ENCODE data around the gene SLC8A3. TPM values are rescaled to one million over a fixed set of nuclear protein-coding genes. Genes with fewer than 3 reads are reported as not detected.

Gene SLC8A3
- total and polyA plus RNA-seq, 2 donors from 2014 or later, result 0.98 TPM; not detected in 1

- intact Hi-C loops (cut with DNase I), result no loop called here
- H3K4me3 ChIP-seq (ENCODE audit: low read length in 3 of 3), result no peak overlapping the region
- DNase-seq, result no peak
- no peak overlapping the region for H3K9ac ChIP-seq (ENCODE audit: low read length in 3 of 3)
- no peak overlapping the region for H3K27ac ChIP-seq (ENCODE audit: low read depth in 2 of 2, low read length in 2 of 2)
- FAIRE-seq, result no peak
- no peak for TF ChIP-seq CTCF (IDR thresholded peaks at IDR 0.05; ENCODE audit: borderline replicate concordance, extremely low read depth, insufficient read depth)
- H3K4me1 ChIP-seq (ENCODE audit: control insufficient read depth in 2 of 3, insufficient read depth in 2 of 3, low read depth in 1 of 3, low read length in 3 of 3), result no peaks in the 10 kb centered on the region
- H3K9me3 ChIP-seq (ENCODE audit: control insufficient read depth in 2 of 3, insufficient read depth in 1 of 3, low read length in 3 of 3), result no peaks in the 10 kb centered on the region
- H3K36me3 ChIP-seq (ENCODE audit: control insufficient read depth in 2 of 3, insufficient read depth in 3 of 3, low read length in 3 of 3), result no peaks in the 10 kb centered on the region
- H3K27me3 ChIP-seq (ENCODE audit: control insufficient read depth, insufficient read depth, low read length), result no peaks in the 10 kb centered on the region
Observed at GRCh38 chr14:70177081-70177800, 11.5 kb downstream of the SLC8A3 start.

GRCh38 chr14:70173569-70173968 is 15.2 kb downstream of the SLC8A3 start:
- Histone ChIP-seq H3K4me3 (ENCODE audit: low read length in 3 of 3) (no peak overlapping the region), H3K27ac (ENCODE audit: low read depth in 2 of 2, low read length in 2 of 2) (no peak overlapping the region), H3K9ac (ENCODE audit: low read length in 3 of 3) (no peak overlapping the region), H3K9me3 (ENCODE audit: control insufficient read depth in 2 of 3, insufficient read depth in 1 of 3, low read length in 3 of 3) (no peaks in the 10 kb centered on the region), H3K36me3 (ENCODE audit: control insufficient read depth in 2 of 3, insufficient read depth in 3 of 3, low read length in 3 of 3) (no peaks in the 10 kb centered on the region), H3K4me1 (ENCODE audit: control insufficient read depth in 2 of 3, insufficient read depth in 2 of 3, low read depth in 1 of 3, low read length in 3 of 3) (no peaks in the 10 kb centered on the region), H3K27me3 (ENCODE audit: control insufficient read depth, insufficient read depth, low read length) (no peaks in the 10 kb centered on the region)
- no peak for TF ChIP-seq CTCF (IDR thresholded peaks at IDR 0.05; ENCODE audit: borderline replicate concordance, extremely low read depth, insufficient read depth)
- intact Hi-C loops (cut with DNase I), result no loop called here
- no peak for FAIRE-seq
- no peak for DNase-seq

- intact Hi-C loops (cut with DNase I), result no loop called here
- DNase-seq (no peak), FAIRE-seq (no peak)
- TF ChIP-seq CTCF (IDR thresholded peaks at IDR 0.05; ENCODE audit: borderline replicate concordance, extremely low read depth, insufficient read depth), result no peak
- Histone ChIP-seq H3K36me3 (ENCODE audit: control insufficient read depth in 2 of 3, insufficient read depth in 3 of 3, low read length in 3 of 3) (no peaks in the 10 kb centered on the region), H3K4me1 (ENCODE audit: control insufficient read depth in 2 of 3, insufficient read depth in 2 of 3, low read depth in 1 of 3, low read length in 3 of 3) (no peaks in the 10 kb centered on the region), H3K9ac (ENCODE audit: low read length in 3 of 3) (no peak overlapping the region), H3K9me3 (ENCODE audit: control insufficient read depth in 2 of 3, insufficient read depth in 1 of 3, low read length in 3 of 3) (no peaks in the 10 kb centered on the region), H3K4me3 (ENCODE audit: low read length in 3 of 3) (no peak overlapping the region), H3K27me3 (ENCODE audit: control insufficient read depth, insufficient read depth, low read length) (no peaks in the 10 kb centered on the region), H3K27ac (ENCODE audit: low read depth in 2 of 2, low read length in 2 of 2) (no peak overlapping the region)
Observed at GRCh38 chr14:70171726-70172125, 17.0 kb downstream of the SLC8A3 start.

GRCh38 chr14:70170976-70171375 is 17.8 kb downstream of the SLC8A3 start:
- Histone ChIP-seq H3K9me3 (ENCODE audit: control insufficient read depth in 2 of 3, insufficient read depth in 1 of 3, low read length in 3 of 3) (no peaks in the 10 kb centered on the region), H3K27ac (ENCODE audit: low read depth in 2 of 2, low read length in 2 of 2) (no peak overlapping the region), H3K9ac (ENCODE audit: low read length in 3 of 3) (no peak overlapping the region), H3K27me3 (ENCODE audit: control insufficient read depth, insufficient read depth, low read length) (no peaks in the 10 kb centered on the region), H3K4me1 (ENCODE audit: control insufficient read depth in 2 of 3, insufficient read depth in 2 of 3, low read depth in 1 of 3, low read length in 3 of 3) (no peaks in the 10 kb centered on the region), H3K36me3 (ENCODE audit: control insufficient read depth in 2 of 3, insufficient read depth in 3 of 3, low read length in 3 of 3) (no peaks in the 10 kb centered on the region), H3K4me3 (ENCODE audit: low read length in 3 of 3) (no peak overlapping the region)
- intact Hi-C loops (cut with DNase I), result no loop called here
- FAIRE-seq, result no peak
- TF ChIP-seq CTCF (IDR thresholded peaks at IDR 0.05; ENCODE audit: borderline replicate concordance, extremely low read depth, insufficient read depth), result no peak
- DNase-seq, result no peak

Measured in kidney (tissue), 14 donors.